Sigmoid colon (tissue), 4 donors: Measurements from ENCODE around the gene AMH.

Source experiments
- CTCF ChIP-seq, 4 experiments: fragments of 450-650 bp in 3 of 4; fragments of 200-600 bp in 1 of 4; IDR thresholded peaks; one replicate each; pipeline ENCODE4 v1.5.1; 2016 to 2019; ENCODE audit warnings: antibody characterized with exemption in 4 of 4, mild to moderate bottlenecking in 3 of 4, moderate library complexity in 2 of 4
- POLR2A ChIP-seq, 2 donors: fragments of 450-650 bp; IDR thresholded peaks; one replicate each; pipeline ENCODE4 v1.6.1; 2016; ENCODE audit warnings: antibody characterized with exemption in 2 of 2, mild to moderate bottlenecking in 2 of 2, moderate library complexity in 2 of 2
- POLR2AphosphoS5 ChIP-seq, 4 donors: sonication (generic); formaldehyde crosslinking; IDR thresholded peaks; one replicate each; pipeline ENCODE4 v1.6.1; 2017; ENCODE audit warnings: antibody characterized with exemption in 4 of 4

DNA sequence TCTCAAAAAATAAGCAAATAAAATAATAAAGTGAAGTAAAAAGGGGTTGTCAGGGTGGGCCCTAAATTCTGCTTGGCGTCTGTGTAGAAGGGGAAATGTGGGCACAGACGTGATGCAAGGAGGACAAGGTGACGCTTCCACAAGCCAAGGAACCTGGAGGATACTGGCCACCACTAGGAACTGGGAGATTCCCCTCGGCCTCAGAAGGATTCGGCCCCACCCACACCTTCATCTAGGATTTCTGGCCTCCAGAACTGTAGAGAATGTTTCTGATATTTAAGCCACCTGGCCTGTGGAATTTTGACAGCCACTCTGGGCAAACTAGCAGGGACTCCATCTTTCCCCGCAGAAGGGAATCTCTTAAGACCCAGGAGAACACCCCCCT is 14.1 kb upstream of the AMH start:
- TF ChIP-seq CTCF (IDR thresholded peaks at IDR 0.05) (no peak), POLR2A (IDR thresholded peaks at IDR 0.05) (no peak), POLR2AphosphoS5 (IDR thresholded peaks at IDR 0.05) (no peak)
